NCI-H1417 treated with DMSO at 0.1 percent for 48 hours (cell line): ENCODE data around the gene GAL3ST2.
"Not testable (repeated sequence)": the region's sequence is repeated elsewhere in the genome, so short reads cannot be mapped to it uniquely, and the experiment has no call there.

Experiments used
- DNase-seq: peaks from one replicate; lab custom pipeline; 2025; lab: John Stamatoyannopoulos, UW

Gene GAL3ST2

GRCh38 chr2:241768850-241769249 lies 7.8 kb upstream of the GAL3ST2 start:
- DNase-seq: no peak

- no peak for DNase-seq
These were observed 6.8 kb upstream of the GAL3ST2 start for GRCh38 chr2:241769819-241770184.

GRCh38 chr2:241770185-241770935 lies 6.3 kb upstream of the GAL3ST2 start:
- no peak for DNase-seq

- DNase-seq: no peak
These were observed 5.7 kb upstream of the GAL3ST2 start for GRCh38 chr2:241770936-241771285.

GRCh38 chr2:241771286-241772062 lies 5.1 kb upstream of the GAL3ST2 start:
- DNase-seq: no peak

- DNase-seq: no peak
These were observed 4.5 kb upstream of the GAL3ST2 start for GRCh38 chr2:241772063-241772499.

GRCh38 chr2:241773511-241774418 lies 2.9 kb upstream of the GAL3ST2 start:
- DNase-seq: peak; percentile 18

- peak; percentile 9 for DNase-seq
These were observed 2.0 kb upstream of the GAL3ST2 start for GRCh38 chr2:241774419-241775222.

GRCh38 chr2:241775223-241776177 lies 1.1 kb upstream of the GAL3ST2 start:
- DNase-seq: no peak

GRCh38 chr2:241777170-241777685 lies 606 bp downstream of the GAL3ST2 start:
- no peak for DNase-seq

- DNase-seq: no peak
These were observed 1.3 kb downstream of the GAL3ST2 start for GRCh38 chr2:241777686-241778627.

GRCh38 chr2:241780939-241781569 lies 4.4 kb downstream of the GAL3ST2 start:
- no peak for DNase-seq

GRCh38 chr2:241782053-241782452 lies 5.4 kb downstream of the GAL3ST2 start:
- not testable (repeated sequence) for DNase-seq

- no peak for DNase-seq
These were observed 11.5 kb downstream of the GAL3ST2 start for GRCh38 chr2:241788135-241788534.

GRCh38 chr2:241788572-241788971 lies 11.9 kb downstream of the GAL3ST2 start:
- no peak for DNase-seq

GRCh38 chr2:241791385-241791784 lies 14.8 kb downstream of the GAL3ST2 start:
- DNase-seq: not testable (repeated sequence)

- no peak for DNase-seq
These were observed 16.8 kb downstream of the GAL3ST2 start for GRCh38 chr2:241793385-241793784.

- no peak for DNase-seq
These were observed 17.7 kb downstream of the GAL3ST2 start for GRCh38 chr2:241794250-241794823.
